ENCODE measurements around the gene GMPPB. TPM values are rescaled to one million over a fixed set of nuclear protein-coding genes. Genes with fewer than 3 reads are reported as not detected.
A peak's percentile ranks its signal among the peaks of the same experiment; 100 is the strongest.

The GMPPB gene
- polyA plus RNA-seq, 1 donor: 17.8 TPM

GRCh38 chr3:49681543-49681942, 42.2 kb downstream of the GMPPB start:
- H3K9me3 ChIP-seq (ENCODE audit: control insufficient read depth, low read depth, low read length): no peaks in the 10 kb centered on the region
- H3K36me3 ChIP-seq (ENCODE audit: control insufficient read depth, insufficient read depth, low read length): peaks cover 74% of the 10 kb centered on the region
- peaks cover 3% of the 10 kb centered on the region for H3K27me3 ChIP-seq (ENCODE audit: control insufficient read depth, insufficient read depth, low read length)
- DNase-seq: no peak
- WGBS (ENCODE audit: insufficient coverage, low lambda C conversion rate): no CpG with 5 or more reads among the region's 4 CpGs
- no peak overlapping the region for H3K27ac ChIP-seq (ENCODE audit: low read length)
- peaks cover 5% of the 10 kb centered on the region for H3K4me1 ChIP-seq (ENCODE audit: control insufficient read depth, insufficient read depth, low read length)
- H3K4me3 ChIP-seq (ENCODE audit: low read length): no peak overlapping the region

GRCh38 chr3:49681232-49681522, 42.6 kb downstream of the GMPPB start:
- Histone ChIP-seq H3K9me3 (ENCODE audit: control insufficient read depth, low read depth, low read length) (no peaks in the 10 kb centered on the region), H3K36me3 (ENCODE audit: control insufficient read depth, insufficient read depth, low read length) (peaks cover 77% of the 10 kb centered on the region), H3K4me3 (ENCODE audit: low read length) (no peak overlapping the region), H3K4me1 (ENCODE audit: control insufficient read depth, insufficient read depth, low read length) (peaks cover 7% of the 10 kb centered on the region), H3K27ac (ENCODE audit: low read length) (no peak overlapping the region), H3K27me3 (ENCODE audit: control insufficient read depth, insufficient read depth, low read length) (peaks cover under 1% of the 10 kb centered on the region)
- no peak for DNase-seq
- WGBS (ENCODE audit: insufficient coverage, low lambda C conversion rate): no CpG with 5 or more reads among the region's 2 CpGs

- WGBS (ENCODE audit: insufficient coverage, low lambda C conversion rate): 100% methylated on average over 1 of the region's 7 CpGs
- Histone ChIP-seq H3K27me3 (ENCODE audit: control insufficient read depth, insufficient read depth, low read length) (no peaks in the 10 kb centered on the region), H3K36me3 (ENCODE audit: control insufficient read depth, insufficient read depth, low read length) (peaks cover 82% of the 10 kb centered on the region), H3K4me1 (ENCODE audit: control insufficient read depth, insufficient read depth, low read length) (peaks cover 9% of the 10 kb centered on the region), H3K9me3 (ENCODE audit: control insufficient read depth, low read depth, low read length) (no peaks in the 10 kb centered on the region), H3K4me3 (ENCODE audit: low read length) (no peak overlapping the region), H3K27ac (ENCODE audit: low read length) (no peak overlapping the region)
- no peak for DNase-seq
Measured at GRCh38 chr3:49680493-49681231, 43.1 kb downstream of the GMPPB start.

- no CpG with 5 or more reads among the region's 11 CpGs for WGBS (ENCODE audit: insufficient coverage, low lambda C conversion rate)
- Histone ChIP-seq H3K4me3 (ENCODE audit: low read length) (no peak overlapping the region), H3K36me3 (ENCODE audit: control insufficient read depth, insufficient read depth, low read length) (peaks cover 55% of the 10 kb centered on the region), H3K27me3 (ENCODE audit: control insufficient read depth, insufficient read depth, low read length) (no peaks in the 10 kb centered on the region), H3K4me1 (ENCODE audit: control insufficient read depth, insufficient read depth, low read length) (peaks cover 20% of the 10 kb centered on the region), H3K27ac (ENCODE audit: low read length) (no peak overlapping the region), H3K9me3 (ENCODE audit: control insufficient read depth, low read depth, low read length) (peaks cover 5% of the 10 kb centered on the region)
- no peak for DNase-seq
Measured at GRCh38 chr3:49675912-49676311, 47.8 kb downstream of the GMPPB start.

- peaks cover 5% of the 10 kb centered on the region for H3K9me3 ChIP-seq (ENCODE audit: control insufficient read depth, low read depth, low read length)
- H3K36me3 ChIP-seq (ENCODE audit: control insufficient read depth, insufficient read depth, low read length): peaks cover 42% of the 10 kb centered on the region
- peak in 1 of 2 donors; percentile 29 for DNase-seq
- H3K27me3 ChIP-seq (ENCODE audit: control insufficient read depth, insufficient read depth, low read length): no peaks in the 10 kb centered on the region
- peaks cover 20% of the 10 kb centered on the region for H3K4me1 ChIP-seq (ENCODE audit: control insufficient read depth, insufficient read depth, low read length)
- WGBS (ENCODE audit: insufficient coverage, low lambda C conversion rate): no CpG with 5 or more reads among the region's 34 CpGs
- peak overlapping the region; percentile 85 for H3K27ac ChIP-seq (ENCODE audit: low read length)
- peak overlapping the region; percentile 79 for H3K4me3 ChIP-seq (ENCODE audit: low read length)
Measured at GRCh38 chr3:49674497-49674983, 49.2 kb downstream of the GMPPB start.

GRCh38 chr3:49673715-49674496, 49.8 kb downstream of the GMPPB start, which contains the start of gene APEH:
TSS of gene APEH (plus strand) at chr3:49674351. CDS start at chr3:49674402, 51 bp downstream.
- Histone ChIP-seq H3K27me3 (ENCODE audit: control insufficient read depth, insufficient read depth, low read length) (no peaks in the 10 kb centered on the region), H3K4me1 (ENCODE audit: control insufficient read depth, insufficient read depth, low read length) (peaks cover 20% of the 10 kb centered on the region), H3K36me3 (ENCODE audit: control insufficient read depth, insufficient read depth, low read length) (peaks cover 36% of the 10 kb centered on the region), H3K9me3 (ENCODE audit: control insufficient read depth, low read depth, low read length) (peaks cover 5% of the 10 kb centered on the region), H3K4me3 (ENCODE audit: low read length) (peak within 1 kb of the TSS; percentile 79), H3K27ac (ENCODE audit: low read length) (peak within 1 kb of the TSS; percentile 85)
- WGBS (ENCODE audit: insufficient coverage, low lambda C conversion rate): no CpG with 5 or more reads among the region's 71 CpGs
- DNase-seq: peak; percentile 98 to 99

- DNase-seq: peak in 1 of 2 donors; percentile 28
- H3K4me3 ChIP-seq (ENCODE audit: low read length): peak overlapping the region; percentile 79
Measured at GRCh38 chr3:49673121-49673714, 50.5 kb downstream of the GMPPB start.

GRCh38 chr3:49671291-49672288, 52.2 kb downstream of the GMPPB start:
- H3K4me1 ChIP-seq (ENCODE audit: control insufficient read depth, insufficient read depth, low read length): peaks cover 32% of the 10 kb centered on the region
- no peak overlapping the region for H3K4me3 ChIP-seq (ENCODE audit: low read length)
- peaks cover 5% of the 10 kb centered on the region for H3K9me3 ChIP-seq (ENCODE audit: control insufficient read depth, low read depth, low read length)
- peak; percentile 63 to 64 for DNase-seq
- H3K27me3 ChIP-seq (ENCODE audit: control insufficient read depth, insufficient read depth, low read length): no peaks in the 10 kb centered on the region
- H3K36me3 ChIP-seq (ENCODE audit: control insufficient read depth, insufficient read depth, low read length): peaks cover 12% of the 10 kb centered on the region
- 16% methylated on average over 4 of the region's 11 CpGs for WGBS (ENCODE audit: insufficient coverage, low lambda C conversion rate)
- H3K27ac ChIP-seq (ENCODE audit: low read length): no peak overlapping the region

More at GRCh38 chr3:49673121-49673714, 50.5 kb downstream of the GMPPB start:
- Histone ChIP-seq H3K9me3 (ENCODE audit: control insufficient read depth, low read depth, low read length) (peaks cover 5% of the 10 kb centered on the region), H3K27ac (ENCODE audit: low read length) (peak overlapping the region; percentile 85), H3K27me3 (ENCODE audit: control insufficient read depth, insufficient read depth, low read length) (no peaks in the 10 kb centered on the region), H3K36me3 (ENCODE audit: control insufficient read depth, insufficient read depth, low read length) (peaks cover 29% of the 10 kb centered on the region), H3K4me1 (ENCODE audit: control insufficient read depth, insufficient read depth, low read length) (peaks cover 24% of the 10 kb centered on the region)
- no CpG with 5 or more reads among the region's 17 CpGs for WGBS (ENCODE audit: insufficient coverage, low lambda C conversion rate)

- Histone ChIP-seq H3K4me1 (ENCODE audit: control insufficient read depth, insufficient read depth, low read length) (peaks cover 30% of the 10 kb centered on the region), H3K27me3 (ENCODE audit: control insufficient read depth, insufficient read depth, low read length) (no peaks in the 10 kb centered on the region), H3K4me3 (ENCODE audit: low read length) (no peak overlapping the region), H3K36me3 (ENCODE audit: control insufficient read depth, insufficient read depth, low read length) (peaks cover 6% of the 10 kb centered on the region), H3K27ac (ENCODE audit: low read length) (no peak overlapping the region), H3K9me3 (ENCODE audit: control insufficient read depth, low read depth, low read length) (peaks cover 5% of the 10 kb centered on the region)
- no peak for DNase-seq
- WGBS (ENCODE audit: insufficient coverage, low lambda C conversion rate): no CpG with 5 or more reads among the region's 6 CpGs
Measured at GRCh38 chr3:49670940-49671290, 52.8 kb downstream of the GMPPB start.

Measured in large intestine (tissue), 3 donors.